Neural crest cell (in vitro differentiated cells): ENCODE results near the gene ARF5. TPM values are rescaled to one million over a fixed set of nuclear protein-coding genes. Genes with fewer than 3 reads are reported as not detected.

Source experiments
- DNase-seq: peaks from one replicate; pipeline ENCODE4 v3.0.0; 2021; ENCODE audit warnings: low read depth, mixed read lengths, low spot score
- H3K27ac Mint-ChIP-seq: one replicate; pipeline ENCODE4 v1.8.0; 2021; ENCODE audit warnings: mild to moderate bottlenecking, mixed read lengths; ENCODE audit not compliant: unreplicated experiment
- H3K27me3 Mint-ChIP-seq: 2 replicates; pipeline ENCODE4 v1.8.0; 2021; ENCODE audit warnings: low read depth, mild to moderate bottlenecking, mixed read lengths
- H3K36me3 Mint-ChIP-seq: 2 replicates; pipeline ENCODE4 v1.8.0; 2021; ENCODE audit warnings: low read depth, mild to moderate bottlenecking, mixed read lengths
- H3K4me1 Mint-ChIP-seq: 2 replicates; pipeline ENCODE4 v1.8.0; 2021; ENCODE audit warnings: mixed read lengths
- H3K4me3 Mint-ChIP-seq: one replicate; pipeline ENCODE4 v1.8.0; 2021; ENCODE audit warnings: mild to moderate bottlenecking, mixed read lengths
- H3K9me3 Mint-ChIP-seq: 2 replicates; pipeline ENCODE4 v1.8.0; 2021; ENCODE audit warnings: mixed read lengths
- CTCF ChIP-seq: fragments of 200-600 bp; sonication (generic); conservative IDR thresholded peaks from 2 replicates; pipeline ENCODE4 v1.5.0; 2021; ENCODE audit warnings: antibody characterized with exemption, mild to moderate bottlenecking
- total RNA-seq: library from RNA; stranded (reverse); gene quantifications from 2 replicates; pipeline ENCODE4 v1.2.1, GENCODE V29; 2021

Gene ARF5
- total RNA-seq, 1 donor from 2014 or later, result 160 TPM

- no peak for DNase-seq
- Mint-ChIP-seq H3K27me3 (peaks cover 51% of the 10 kb centered on the region), H3K9me3 (no peaks in the 10 kb centered on the region), H3K4me3 (no peak overlapping the region), H3K4me1 (no peaks in the 10 kb centered on the region), H3K36me3 (no peaks in the 10 kb centered on the region), H3K27ac (no peak overlapping the region)
- TF ChIP-seq CTCF, result no peak
Measured at GRCh38 chr7:127625331-127625730, 37.1 kb downstream of the ARF5 start.

DNA sequence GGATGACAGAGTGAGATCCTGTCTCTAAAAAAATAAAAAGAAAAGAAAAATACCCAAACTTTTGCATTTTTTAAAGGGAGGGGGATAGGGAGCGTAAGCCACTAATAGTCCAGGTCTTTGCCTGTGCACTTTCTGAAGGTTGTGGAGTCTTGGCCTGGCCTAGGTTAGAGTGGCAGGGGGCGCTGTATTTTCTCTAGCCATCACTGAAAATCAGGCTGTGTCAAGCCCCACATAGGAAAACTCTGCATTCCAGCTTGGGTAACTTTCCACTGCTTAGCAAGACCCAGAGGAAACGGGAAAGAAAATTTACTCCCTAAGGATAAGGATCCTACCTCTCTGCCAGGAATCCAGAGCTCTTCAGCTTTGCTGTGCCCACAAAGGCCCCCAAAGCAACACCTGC lies 40.2 kb downstream of the ARF5 start:
- no peaks in the 10 kb centered on the region for H3K9me3 Mint-ChIP-seq
- no peak overlapping the region for H3K27ac Mint-ChIP-seq
- no peak for TF ChIP-seq CTCF
- H3K4me1 Mint-ChIP-seq, result no peaks in the 10 kb centered on the region
- no peaks in the 10 kb centered on the region for H3K36me3 Mint-ChIP-seq
- DNase-seq, result no peak
- H3K4me3 Mint-ChIP-seq, result no peak overlapping the region
- peaks cover 20% of the 10 kb centered on the region for H3K27me3 Mint-ChIP-seq

- peak; percentile 9 for DNase-seq
- Mint-ChIP-seq H3K36me3 (no peaks in the 10 kb centered on the region), H3K4me3 (no peak overlapping the region), H3K27ac (no peak overlapping the region), H3K9me3 (no peaks in the 10 kb centered on the region), H3K4me1 (no peaks in the 10 kb centered on the region), H3K27me3 (peaks cover 13% of the 10 kb centered on the region)
- peak; percentile 56 for TF ChIP-seq CTCF
Measured at GRCh38 chr7:127629268-127629854, 41.1 kb downstream of the ARF5 start.

GRCh38 chr7:127632276-127632910 lies 44.2 kb downstream of the ARF5 start:
- no peak for TF ChIP-seq CTCF
- DNase-seq, result no peak

GRCh38 chr7:127635659-127636285 lies 47.6 kb downstream of the ARF5 start:
- H3K36me3 Mint-ChIP-seq, result no peaks in the 10 kb centered on the region
- no peak for TF ChIP-seq CTCF
- H3K4me3 Mint-ChIP-seq, result no peak overlapping the region
- H3K27ac Mint-ChIP-seq, result no peak overlapping the region
- H3K4me1 Mint-ChIP-seq, result no peaks in the 10 kb centered on the region
- H3K27me3 Mint-ChIP-seq, result no peaks in the 10 kb centered on the region
- peaks cover 2% of the 10 kb centered on the region for H3K9me3 Mint-ChIP-seq
- no peak for DNase-seq

More at GRCh38 chr7:127632276-127632910, 44.2 kb downstream of the ARF5 start:
- Mint-ChIP-seq H3K36me3 (no peaks in the 10 kb centered on the region), H3K4me1 (no peaks in the 10 kb centered on the region), H3K27me3 (no peaks in the 10 kb centered on the region), H3K27ac (no peak overlapping the region), H3K9me3 (no peaks in the 10 kb centered on the region), H3K4me3 (no peak overlapping the region)
